Activated CD4-positive, alpha-beta memory T cell treated with anti-CD3 and anti-CD28 coated beads, Interleukin-2, amount 10 ng/mL, durations not matched to agents 7 days and 5 days (primary cell): ENCODE data around the gene PSMB8. TPM values are rescaled to one million over a fixed set of nuclear protein-coding genes. Genes with fewer than 3 reads are reported as not detected.

Experiments
- total RNA-seq, 2 experiments: library from RNA; stranded (reverse); gene quantifications; one replicate each; pipeline ENCODE4 v1.2.3, GENCODE V29; 2021

PSMB8 gene
- total RNA-seq, 2 experiments from 2014 or later: 389 to 401 TPM

Other genes with a start within 250 kb of the PSMB8 start
- 10 to 100 TPM; 35.4 to 41.1 TPM for gene HLA-DQA1, start 206.6 kb downstream of the PSMB8 start, total RNA-seq
- gene HLA-DQB1, start 177.4 kb downstream of the PSMB8 start, total RNA-seq: 10 to 100 TPM; 74.4 to 74.6 TPM
- gene HLA-DQA2, start 102.7 kb downstream of the PSMB8 start, total RNA-seq: not detected
- gene HLA-DQB2, start 80.5 kb downstream of the PSMB8 start, total RNA-seq: not detected
- gene HLA-DOB, start 27.0 kb downstream of the PSMB8 start, total RNA-seq: 1 to 10 TPM; 1.5 to 2.2 TPM
- 100 to 1,000 TPM; 203 to 211 TPM for gene TAP2, start 5.3 kb downstream of the PSMB8 start, total RNA-seq
- gene TAP1, start 9.7 kb upstream of the PSMB8 start, total RNA-seq: 100 to 1,000 TPM; 410 to 412 TPM
- gene PSMB9, start 10.1 kb upstream of the PSMB8 start, total RNA-seq: 100 to 1,000 TPM; 368 to 372 TPM
- gene HLA-DMB, start 97.0 kb upstream of the PSMB8 start, total RNA-seq: 10 to 100 TPM; 19.1 to 20.0 TPM
- gene HLA-DMA, start 109.0 kb upstream of the PSMB8 start, total RNA-seq: 10 to 100 TPM; 54.0 to 54.3 TPM
- 100 to 1,000 TPM; 290 to 297 TPM for gene BRD2, start 124.5 kb upstream of the PSMB8 start, total RNA-seq
- gene HLA-DOA, start 165.5 kb upstream of the PSMB8 start, total RNA-seq: 1 to 10 TPM; 3.4 to 4.1 TPM
- gene HLA-DPA1, start 229.6 kb upstream of the PSMB8 start, total RNA-seq: 100 to 1,000 TPM; 173 to 176 TPM
- 10 to 100 TPM; 89.8 to 95.6 TPM for gene HLA-DPB1, start 231.9 kb upstream of the PSMB8 start, total RNA-seq